ENCODE results near the gene ABCA1.

- TF ChIP-seq, protein P1, sequence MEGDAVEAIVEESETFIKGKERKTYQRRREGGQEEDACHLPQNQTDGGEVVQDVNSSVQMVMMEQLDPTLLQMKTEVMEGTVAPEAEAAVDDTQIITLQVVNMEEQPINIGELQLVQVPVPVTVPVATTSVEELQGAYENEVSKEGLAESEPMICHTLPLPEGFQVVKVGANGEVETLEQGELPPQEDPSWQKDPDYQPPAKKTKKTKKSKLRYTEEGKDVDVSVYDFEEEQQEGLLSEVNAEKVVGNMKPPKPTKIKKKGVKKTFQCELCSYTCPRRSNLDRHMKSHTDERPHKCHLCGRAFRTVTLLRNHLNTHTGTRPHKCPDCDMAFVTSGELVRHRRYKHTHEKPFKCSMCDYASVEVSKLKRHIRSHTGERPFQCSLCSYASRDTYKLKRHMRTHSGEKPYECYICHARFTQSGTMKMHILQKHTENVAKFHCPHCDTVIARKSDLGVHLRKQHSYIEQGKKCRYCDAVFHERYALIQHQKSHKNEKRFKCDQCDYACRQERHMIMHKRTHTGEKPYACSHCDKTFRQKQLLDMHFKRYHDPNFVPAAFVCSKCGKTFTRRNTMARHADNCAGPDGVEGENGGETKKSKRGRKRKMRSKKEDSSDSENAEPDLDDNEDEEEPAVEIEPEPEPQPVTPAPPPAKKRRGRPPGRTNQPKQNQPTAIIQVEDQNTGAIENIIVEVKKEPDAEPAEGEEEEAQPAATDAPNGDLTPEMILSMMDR (IDR thresholded peaks at IDR 0.05; ENCODE audit: low read depth, low read length): no peak
- TF ChIP-seq POLR2A (IDR thresholded peaks at IDR 0.05; ENCODE audit: extremely low read depth, insufficient read length): no peak
Measured at GRCh38 chr9:104844710-104845109, 83.2 kb downstream of the ABCA1 start.

Measured in NB4 (cell line).